ENCODE results near the gene IGSF21. TPM values are rescaled to one million over a fixed set of nuclear protein-coding genes. Genes with fewer than 3 reads are reported as not detected.

Gene IGSF21
- total and polyA plus RNA-seq, 10 of the 15 experiments (the other 5 are each of a cell fraction or from before 2014, with no cell fraction given): 0.03 to 0.49 TPM; not detected in 8

DNA sequence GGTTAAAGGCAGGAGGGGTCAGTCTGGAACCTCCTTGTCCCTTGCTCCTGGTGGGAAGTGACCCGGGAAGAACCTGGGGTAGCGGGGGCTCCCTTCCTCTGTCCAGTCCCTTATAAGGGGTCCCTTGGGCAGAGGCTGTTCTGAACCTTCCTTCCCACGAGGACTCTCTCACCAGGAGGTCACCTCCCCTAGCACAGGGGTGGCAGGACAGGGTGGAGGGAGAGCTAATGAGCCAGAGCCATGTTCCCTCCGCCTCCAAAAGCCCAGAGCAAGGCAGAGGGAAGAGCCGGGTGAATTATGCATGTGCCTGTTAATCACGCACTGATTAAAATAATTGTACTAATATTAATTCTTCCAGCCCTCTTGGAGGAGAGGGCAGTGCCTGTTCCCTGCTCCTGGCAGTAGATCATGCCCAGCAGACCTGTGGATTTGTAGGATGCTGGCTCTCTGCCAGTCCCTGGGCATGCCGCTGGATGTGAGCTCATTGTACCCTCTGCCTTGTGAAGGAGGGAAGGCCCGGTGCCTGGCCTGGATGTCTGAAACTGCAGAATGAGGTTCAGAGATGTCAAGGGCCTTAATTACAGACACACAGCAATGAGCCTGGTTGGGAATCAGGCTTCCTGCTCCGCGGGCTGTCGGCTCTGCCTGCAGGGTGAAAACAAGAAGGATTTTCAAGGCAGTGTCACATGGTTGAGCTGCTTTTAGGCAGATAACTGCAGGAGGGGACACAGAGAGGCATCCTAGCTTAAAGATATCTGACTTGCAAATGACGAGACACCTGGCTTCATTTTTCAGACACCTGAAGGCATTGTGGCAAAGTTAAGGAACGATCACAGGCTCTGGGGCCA is 68.2 kb downstream of the IGSF21 start:
- Histone ChIP-seq H4K20me1 (ENCODE audit: control insufficient read depth, insufficient read depth) (no peaks in the 10 kb centered on the region), H3K9me3 (replicated peaks; ENCODE audit: control insufficient read depth, insufficient read depth, low read length) (no peaks in the 10 kb centered on the region), H3K4me1 (ENCODE audit: control insufficient read depth, insufficient read depth, low read length) (no peaks in the 10 kb centered on the region), H3K4me2 (ENCODE audit: control insufficient read depth, insufficient read depth) (no peak overlapping the region), H2AFZ (ENCODE audit: control insufficient read depth, low read depth, low read length) (no peak overlapping the region), H3K9ac (ENCODE audit: control insufficient read depth, insufficient read depth, low read length) (no peak overlapping the region), H3K27ac (ENCODE audit: control insufficient read depth, insufficient read depth) (no peak overlapping the region), H3K27me3 (replicated peaks in 1 of 2; ENCODE audit: control insufficient read depth in 2 of 2, insufficient read depth in 2 of 2, low read length in 1 of 2) (no peaks in the 10 kb centered on the region), H3K36me3 (ENCODE audit: control insufficient read depth in 2 of 2, insufficient read depth in 2 of 2, low read length in 1 of 2) (no peaks in the 10 kb centered on the region), H3K4me3 (no peak overlapping the region), H3K79me2 (ENCODE audit: control insufficient read depth, insufficient read depth, low read length) (no peaks in the 10 kb centered on the region)
- ChIA-PET POLR2A (no interaction called here), RAD21 (ENCODE audit: unreplicated experiment) (no interaction called here), SMC1A (ENCODE audit: uncharacterized antibody, unreplicated experiment) (no interaction called here), CTCF (no interaction called here)
- intact Hi-C loops (cut with micrococcal nuclease; ENCODE audit: unreplicated experiment) (no loop called here), in situ Hi-C loops (cut with MboI) (no loop called here)
- BruUV-seq (replicated peaks): no TSS peak
- 32% methylated on average over 13 of the region's 13 CpGs for WGBS (ENCODE audit: insufficient coverage, insufficient replicate concordance, low lambda C conversion rate, missing lambda C conversion rate)
- ATAC-seq: no peak
- TF ChIP-seq, protein P1, sequence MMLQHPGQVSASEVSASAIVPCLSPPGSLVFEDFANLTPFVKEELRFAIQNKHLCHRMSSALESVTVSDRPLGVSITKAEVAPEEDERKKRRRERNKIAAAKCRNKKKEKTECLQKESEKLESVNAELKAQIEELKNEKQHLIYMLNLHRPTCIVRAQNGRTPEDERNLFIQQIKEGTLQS (IDR thresholded peaks at IDR 0.05; ENCODE audit: borderline replicate concordance, extremely low read depth, low read depth, low read length): no peak
- TF ChIP-seq, protein P2, sequence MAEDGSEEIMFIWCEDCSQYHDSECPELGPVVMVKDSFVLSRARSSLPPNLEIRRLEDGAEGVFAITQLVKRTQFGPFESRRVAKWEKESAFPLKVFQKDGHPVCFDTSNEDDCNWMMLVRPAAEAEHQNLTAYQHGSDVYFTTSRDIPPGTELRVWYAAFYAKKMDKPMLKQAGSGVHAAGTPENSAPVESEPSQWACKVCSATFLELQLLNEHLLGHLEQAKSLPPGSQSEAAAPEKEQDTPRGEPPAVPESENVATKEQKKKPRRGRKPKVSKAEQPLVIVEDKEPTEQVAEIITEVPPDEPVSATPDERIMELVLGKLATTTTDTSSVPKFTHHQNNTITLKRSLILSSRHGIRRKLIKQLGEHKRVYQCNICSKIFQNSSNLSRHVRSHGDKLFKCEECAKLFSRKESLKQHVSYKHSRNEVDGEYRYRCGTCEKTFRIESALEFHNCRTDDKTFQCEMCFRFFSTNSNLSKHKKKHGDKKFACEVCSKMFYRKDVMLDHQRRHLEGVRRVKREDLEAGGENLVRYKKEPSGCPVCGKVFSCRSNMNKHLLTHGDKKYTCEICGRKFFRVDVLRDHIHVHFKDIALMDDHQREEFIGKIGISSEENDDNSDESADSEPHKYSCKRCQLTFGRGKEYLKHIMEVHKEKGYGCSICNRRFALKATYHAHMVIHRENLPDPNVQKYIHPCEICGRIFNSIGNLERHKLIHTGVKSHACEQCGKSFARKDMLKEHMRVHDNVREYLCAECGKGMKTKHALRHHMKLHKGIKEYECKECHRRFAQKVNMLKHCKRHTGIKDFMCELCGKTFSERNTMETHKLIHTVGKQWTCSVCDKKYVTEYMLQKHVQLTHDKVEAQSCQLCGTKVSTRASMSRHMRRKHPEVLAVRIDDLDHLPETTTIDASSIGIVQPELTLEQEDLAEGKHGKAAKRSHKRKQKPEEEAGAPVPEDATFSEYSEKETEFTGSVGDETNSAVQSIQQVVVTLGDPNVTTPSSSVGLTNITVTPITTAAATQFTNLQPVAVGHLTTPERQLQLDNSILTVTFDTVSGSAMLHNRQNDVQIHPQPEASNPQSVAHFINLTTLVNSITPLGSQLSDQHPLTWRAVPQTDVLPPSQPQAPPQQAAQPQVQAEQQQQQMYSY (CRISPR knock-in tag; IDR thresholded peaks at IDR 0.05): no peak
- TF ChIP-seq POU2F2 (IDR thresholded peaks at IDR 0.05; ENCODE audit: borderline replicate concordance, low read depth, low read length) (no peak), ASH2L (IDR thresholded peaks at IDR 0.05; ENCODE audit: borderline replicate concordance, low read depth) (no peak), HDAC2 (IDR thresholded peaks at IDR 0.05) (no peak), BHLHE40 (IDR thresholded peaks at IDR 0.05; ENCODE audit: borderline replicate concordance in 1 of 2, low read depth in 2 of 2, low read length in 1 of 2) (no peak), KAT2A (conservative IDR thresholded peaks at IDR 0.05; ENCODE audit: control insufficient read depth, low read depth, low read length) (no peak), ZNF274 (IDR thresholded peaks at IDR 0.05; ENCODE audit: insufficient read depth, insufficient read length) (no peak), CHD4 (IDR thresholded peaks at IDR 0.05) (no peak), HCFC1 (IDR thresholded peaks at IDR 0.05; ENCODE audit: low read length) (no peak), MXI1 (IDR thresholded peaks at IDR 0.05; ENCODE audit: low read depth, low read length) (no peak)
- TF ChIP-seq, protein P3, sequence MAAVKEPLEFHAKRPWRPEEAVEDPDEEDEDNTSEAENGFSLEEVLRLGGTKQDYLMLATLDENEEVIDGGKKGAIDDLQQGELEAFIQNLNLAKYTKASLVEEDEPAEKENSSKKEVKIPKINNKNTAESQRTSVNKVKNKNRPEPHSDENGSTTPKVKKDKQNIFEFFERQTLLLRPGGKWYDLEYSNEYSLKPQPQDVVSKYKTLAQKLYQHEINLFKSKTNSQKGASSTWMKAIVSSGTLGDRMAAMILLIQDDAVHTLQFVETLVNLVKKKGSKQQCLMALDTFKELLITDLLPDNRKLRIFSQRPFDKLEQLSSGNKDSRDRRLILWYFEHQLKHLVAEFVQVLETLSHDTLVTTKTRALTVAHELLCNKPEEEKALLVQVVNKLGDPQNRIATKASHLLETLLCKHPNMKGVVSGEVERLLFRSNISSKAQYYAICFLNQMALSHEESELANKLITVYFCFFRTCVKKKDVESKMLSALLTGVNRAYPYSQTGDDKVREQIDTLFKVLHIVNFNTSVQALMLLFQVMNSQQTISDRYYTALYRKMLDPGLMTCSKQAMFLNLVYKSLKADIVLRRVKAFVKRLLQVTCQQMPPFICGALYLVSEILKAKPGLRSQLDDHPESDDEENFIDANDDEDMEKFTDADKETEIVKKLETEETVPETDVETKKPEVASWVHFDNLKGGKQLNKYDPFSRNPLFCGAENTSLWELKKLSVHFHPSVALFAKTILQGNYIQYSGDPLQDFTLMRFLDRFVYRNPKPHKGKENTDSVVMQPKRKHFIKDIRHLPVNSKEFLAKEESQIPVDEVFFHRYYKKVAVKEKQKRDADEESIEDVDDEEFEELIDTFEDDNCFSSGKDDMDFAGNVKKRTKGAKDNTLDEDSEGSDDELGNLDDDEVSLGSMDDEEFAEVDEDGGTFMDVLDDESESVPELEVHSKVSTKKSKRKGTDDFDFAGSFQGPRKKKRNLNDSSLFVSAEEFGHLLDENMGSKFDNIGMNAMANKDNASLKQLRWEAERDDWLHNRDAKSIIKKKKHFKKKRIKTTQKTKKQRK (IDR thresholded peaks at IDR 0.05; ENCODE audit: low read depth, low read length): no peak
- TF ChIP-seq, protein P4, sequence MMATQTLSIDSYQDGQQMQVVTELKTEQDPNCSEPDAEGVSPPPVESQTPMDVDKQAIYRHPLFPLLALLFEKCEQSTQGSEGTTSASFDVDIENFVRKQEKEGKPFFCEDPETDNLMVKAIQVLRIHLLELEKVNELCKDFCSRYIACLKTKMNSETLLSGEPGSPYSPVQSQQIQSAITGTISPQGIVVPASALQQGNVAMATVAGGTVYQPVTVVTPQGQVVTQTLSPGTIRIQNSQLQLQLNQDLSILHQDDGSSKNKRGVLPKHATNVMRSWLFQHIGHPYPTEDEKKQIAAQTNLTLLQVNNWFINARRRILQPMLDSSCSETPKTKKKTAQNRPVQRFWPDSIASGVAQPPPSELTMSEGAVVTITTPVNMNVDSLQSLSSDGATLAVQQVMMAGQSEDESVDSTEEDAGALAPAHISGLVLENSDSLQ (IDR thresholded peaks at IDR 0.05): no peak
- FAIRE-seq: no peak
- DNase-seq (ENCODE audit: low read depth, low spot score): no peak

Measured in GM12878 (cell line).